RCC 7860 (cell line): ENCODE measurements around the gene LRRC37A3.
A peak's percentile ranks its signal among the peaks of the same experiment; 100 is the strongest.
"Not testable (repeated sequence)": the region's sequence is repeated elsewhere in the genome, so short reads cannot be mapped to it uniquely, and the experiment has no call there.

ENCODE experiments used
- DNase-seq: peaks from one replicate; pipeline ENCODE4 v3.0.0-alpha.2; 2015; ENCODE audit warnings: low spot score
- FAIRE-seq: peaks from 2 replicates; lab custom pipeline; 2012; peaks lifted over from hg19 to GRCh38; lab: Jason Lieb, UNC

LRRC37A3 gene

DNA sequence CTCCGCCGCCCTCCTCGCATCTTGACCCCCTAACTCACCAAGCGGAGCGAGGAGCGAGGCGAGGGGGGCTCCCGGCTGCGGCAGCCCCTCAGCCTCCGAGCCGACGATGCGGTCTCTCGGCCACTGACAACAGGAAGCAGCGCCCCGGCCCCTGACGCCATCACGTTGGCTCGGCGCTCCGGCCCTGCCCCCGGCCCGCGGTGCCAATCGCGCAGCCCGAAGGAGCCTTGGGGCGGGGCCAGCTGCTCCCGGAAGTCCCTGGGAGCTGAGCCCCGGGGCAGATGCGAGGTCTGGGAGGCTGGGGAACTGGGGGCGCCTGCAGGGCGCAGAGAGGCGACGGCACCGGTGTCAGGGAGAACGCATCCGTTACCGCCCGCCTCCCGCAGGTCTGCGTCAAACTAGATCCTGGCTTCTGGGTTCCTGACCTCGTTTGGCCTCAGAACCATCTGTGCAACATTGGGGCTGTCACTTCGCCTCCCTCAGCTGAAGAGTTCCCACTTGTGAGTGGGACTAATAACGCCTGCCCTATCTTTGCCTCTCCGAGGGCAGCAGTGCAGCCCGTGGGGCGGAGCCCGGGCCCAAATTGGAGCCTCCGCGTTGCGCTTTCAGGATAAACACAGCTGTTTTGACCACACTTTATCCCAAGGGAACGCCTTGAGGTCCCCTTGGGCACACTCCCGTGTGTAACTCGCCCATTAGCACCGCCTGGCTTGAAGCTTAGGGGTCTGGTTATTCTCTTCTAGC is 82.1 kb downstream of the LRRC37A3 start:
- DNase-seq: peak; percentile 44
- FAIRE-seq: not testable (repeated sequence)

- FAIRE-seq, DNase-seq: not testable (repeated sequence)
Measured at GRCh38 chr17:64836623-64837017, 82.7 kb downstream of the LRRC37A3 start.

DNA sequence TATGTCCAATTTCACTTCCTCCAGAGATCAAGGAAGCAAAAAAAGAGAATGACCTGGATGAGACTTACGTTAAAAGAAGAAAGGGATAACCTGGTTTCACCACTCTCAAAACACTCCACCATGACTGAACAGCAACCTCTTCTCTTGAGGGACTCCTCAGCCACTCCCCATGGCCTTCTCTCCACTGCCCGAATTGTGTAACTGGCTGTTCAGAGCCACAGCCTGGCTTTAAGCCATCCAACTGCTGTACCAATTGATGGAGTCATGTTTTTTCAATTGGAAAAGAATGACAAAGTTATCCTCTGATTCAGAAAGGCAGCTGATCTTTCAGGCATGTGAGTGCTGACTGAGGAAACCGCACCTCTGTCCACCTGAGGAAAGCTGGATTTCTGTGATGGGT is 85.2 kb downstream of the LRRC37A3 start:
- DNase-seq: not testable (repeated sequence)
- peak; percentile 38 for FAIRE-seq

DNA sequence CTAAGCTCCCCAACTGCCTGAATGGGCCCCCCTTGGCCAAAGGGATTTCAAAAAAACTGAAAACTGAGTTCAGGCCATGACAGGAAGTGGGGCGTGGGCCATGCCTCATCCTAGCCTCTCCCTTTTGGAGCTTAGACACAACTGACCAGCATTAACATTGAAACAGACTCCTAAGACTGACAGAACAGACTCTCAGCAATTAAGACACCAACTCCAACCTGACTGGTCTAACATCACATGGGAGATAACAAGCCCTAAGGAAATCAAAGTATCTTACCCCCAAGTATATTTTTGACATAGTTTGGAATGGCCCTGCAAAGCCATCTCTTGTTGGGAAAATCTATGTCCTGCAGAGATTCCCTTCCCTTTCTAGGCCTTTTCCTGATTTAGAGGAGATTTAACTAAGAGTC is 88.6 kb downstream of the LRRC37A3 start:
- not testable (repeated sequence) for FAIRE-seq

DNA sequence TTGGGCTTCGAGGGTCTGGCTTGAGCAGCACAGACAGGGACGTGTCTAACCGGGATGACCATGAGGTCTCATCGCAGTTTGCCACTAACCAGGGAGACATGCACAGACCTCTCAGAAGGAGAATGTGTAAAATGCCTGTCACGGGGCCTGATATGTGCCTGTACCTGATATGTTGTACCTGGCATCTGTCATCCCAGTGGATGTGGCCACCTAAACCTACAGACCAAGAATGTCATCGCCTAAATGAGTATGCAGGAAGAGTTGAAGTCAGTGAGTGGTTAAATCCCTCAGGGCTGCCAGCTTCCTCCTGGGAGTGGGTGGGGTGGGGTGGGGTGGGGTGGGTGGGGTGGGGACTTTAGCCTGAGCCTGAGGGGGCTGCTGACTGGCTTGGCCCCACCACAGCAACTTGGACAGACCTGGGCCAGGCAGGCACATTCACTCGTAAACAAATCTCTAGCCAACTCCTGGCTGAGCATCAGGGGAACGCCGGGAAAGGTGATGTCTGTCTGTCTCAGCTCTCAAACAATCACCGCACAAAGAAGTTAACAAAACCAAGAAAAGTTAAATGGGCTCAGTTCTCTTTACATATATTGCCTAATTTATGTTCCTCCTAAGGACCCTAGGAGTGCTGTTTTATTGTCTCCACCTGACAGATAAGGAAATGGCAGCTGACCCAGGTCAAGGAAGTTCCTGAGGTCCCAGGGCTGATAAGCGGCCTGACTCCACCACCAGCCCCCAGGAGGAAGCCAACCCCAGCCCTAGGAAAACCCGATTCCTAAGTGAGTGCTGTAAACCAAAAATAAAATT is 89.3 kb downstream of the LRRC37A3 start:
- not testable (repeated sequence) for FAIRE-seq, DNase-seq

More for the DNA sequence above, 88.6 kb downstream of the LRRC37A3 start:
- not testable (repeated sequence) for DNase-seq

DNA sequence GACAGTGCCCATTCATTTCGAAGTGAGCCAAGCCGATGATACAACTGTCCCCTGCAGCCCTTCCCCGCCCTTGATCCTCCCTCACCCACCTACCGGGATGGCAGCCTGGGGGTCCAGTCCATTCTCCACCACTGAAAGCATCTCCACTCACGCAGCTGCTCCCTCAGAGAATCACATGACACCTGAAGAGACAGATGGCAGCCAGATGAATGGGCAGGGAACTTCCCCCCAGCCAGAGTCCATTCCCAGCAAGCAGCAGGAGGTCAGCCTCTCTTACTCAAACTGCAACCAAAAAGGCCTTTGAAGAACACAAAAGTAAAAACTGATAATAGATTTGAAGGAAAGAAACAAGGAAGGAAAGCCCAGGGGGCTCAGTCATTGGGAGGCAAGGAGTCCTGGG is 90.2 kb downstream of the LRRC37A3 start:
- not testable (repeated sequence) for DNase-seq, FAIRE-seq

- FAIRE-seq, DNase-seq: not testable (repeated sequence)
Measured at GRCh38 chr17:64818904-64819303, 100.4 kb downstream of the LRRC37A3 start.

DNA sequence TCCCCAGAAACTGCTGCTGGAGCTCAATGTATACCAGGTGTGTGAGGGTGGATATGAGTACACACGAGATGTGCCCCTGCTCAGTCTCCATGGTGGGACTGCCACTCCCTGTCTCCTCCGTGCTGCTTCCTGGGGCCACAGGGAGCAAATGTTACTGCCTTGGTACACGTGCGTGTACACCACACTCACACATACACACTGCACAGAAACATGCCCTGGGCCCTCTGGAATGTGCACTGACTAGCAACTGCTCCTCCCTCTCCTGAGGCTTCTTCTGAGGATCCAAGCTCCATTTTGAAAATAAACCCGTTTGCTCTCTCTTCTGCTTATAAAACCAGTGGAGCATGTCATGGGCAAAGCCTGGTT is 103.5 kb downstream of the LRRC37A3 start:
- DNase-seq, FAIRE-seq: not testable (repeated sequence)

DNA sequence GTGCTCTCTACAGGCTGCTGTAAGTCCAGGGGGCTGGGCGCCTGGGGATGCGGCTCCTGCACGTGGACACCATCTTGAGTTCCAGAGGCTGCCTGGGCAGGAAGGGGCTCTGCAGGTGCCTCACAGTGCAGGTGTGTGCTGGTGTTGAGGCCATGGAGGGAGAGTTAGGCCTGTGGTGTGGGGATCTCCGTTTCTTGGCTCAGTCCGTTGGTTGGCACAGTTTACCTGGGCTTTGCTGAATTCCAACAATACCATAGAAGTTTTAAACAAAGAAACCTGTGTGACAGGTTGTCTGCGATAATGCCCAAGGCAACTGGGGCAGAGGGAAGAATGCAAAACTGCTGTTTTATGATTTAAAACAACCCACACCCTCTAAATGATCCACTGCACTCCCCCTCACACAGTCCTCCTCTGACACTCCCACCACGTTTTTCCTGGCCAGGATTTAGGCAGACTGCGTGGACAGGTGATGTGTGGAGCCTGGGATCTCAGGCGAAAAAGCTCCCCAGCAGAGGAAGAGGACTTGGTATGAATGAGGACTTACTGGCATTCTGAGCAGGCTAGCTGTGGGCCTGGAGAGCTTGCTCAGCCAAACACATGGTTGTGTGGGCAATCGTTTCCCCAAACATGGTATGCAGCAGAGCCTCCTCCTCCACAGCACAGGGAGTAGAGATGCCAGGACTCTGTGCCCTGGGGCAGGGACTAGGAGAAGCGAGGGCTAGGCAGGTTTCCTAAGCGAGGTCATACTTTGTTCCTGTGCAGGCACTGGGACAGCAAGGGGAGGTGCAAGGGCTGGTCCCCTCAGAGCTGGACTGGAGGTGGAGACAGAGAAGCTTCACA is 104.1 kb downstream of the LRRC37A3 start:
- FAIRE-seq, DNase-seq: not testable (repeated sequence)

GRCh38 chr17:64808178-64808977 is 110.9 kb downstream of the LRRC37A3 start:
- DNase-seq (peak; percentile 66), FAIRE-seq (peak; percentile 76)
